ENCODE measurements around the gene TRIM63.
A peak's percentile ranks its signal among the peaks of the same experiment; 100 is the strongest.

TRIM63 gene

GRCh38 chr1:26053718-26054560, 13.5 kb downstream of the TRIM63 start:
- DNase-seq: no peak

- no peak for DNase-seq
Measured at GRCh38 chr1:26050248-26050640, 17.2 kb downstream of the TRIM63 start.

- no peak for DNase-seq
Measured at GRCh38 chr1:26049531-26050247, 17.7 kb downstream of the TRIM63 start.

GRCh38 chr1:26047278-26047874, 20.1 kb downstream of the TRIM63 start:
- DNase-seq: no peak

- DNase-seq: no peak
Measured at GRCh38 chr1:26046246-26047095, 21.0 kb downstream of the TRIM63 start.

- no peak for DNase-seq
Measured at GRCh38 chr1:26045722-26046245, 21.6 kb downstream of the TRIM63 start, which contains the start of gene SLC30A2. Gene SLC30A2 (minus strand): TSS chr1:26046118. CDS start chr1:26045896, 222 bp downstream.

GRCh38 chr1:26044971-26045721, 22.3 kb downstream of the TRIM63 start:
- no peak for DNase-seq

GRCh38 chr1:26044414-26044813, 23.0 kb downstream of the TRIM63 start:
- DNase-seq: no peak

GRCh38 chr1:26043765-26044164, 23.7 kb downstream of the TRIM63 start:
- no peak for DNase-seq

- DNase-seq: no peak
Measured at GRCh38 chr1:26041978-26042377, 25.5 kb downstream of the TRIM63 start.

- DNase-seq: no peak
Measured at GRCh38 chr1:26041401-26041800, 26.0 kb downstream of the TRIM63 start.

- DNase-seq: no peak
Measured at GRCh38 chr1:26038904-26039303, 28.5 kb downstream of the TRIM63 start.

- DNase-seq: no peak
Measured at GRCh38 chr1:26038477-26038876, 29.0 kb downstream of the TRIM63 start.

GRCh38 chr1:26037904-26038303, 29.5 kb downstream of the TRIM63 start:
- no peak for DNase-seq

- no peak for DNase-seq
Measured at GRCh38 chr1:26036756-26037281, 30.6 kb downstream of the TRIM63 start.

GRCh38 chr1:26035959-26036755, 31.3 kb downstream of the TRIM63 start:
- DNase-seq: no peak

- peak; percentile 59 for DNase-seq
Measured at GRCh38 chr1:26035203-26035958, 32.0 kb downstream of the TRIM63 start.

- no peak for DNase-seq
Measured at GRCh38 chr1:26034504-26035202, 32.8 kb downstream of the TRIM63 start.
